ENCODE measurements around the gene LPAR2. TPM values are rescaled to one million over a fixed set of nuclear protein-coding genes. Genes with fewer than 3 reads are reported as not detected.

Gene LPAR2
- total and polyA plus RNA-seq, 4 donors: 5.1 to 42.4 (median 19.5) TPM

- 94 to 96% methylated on average over 21 to 22 of the region's 22 CpGs for WGBS, 2 donors
- no peaks in the 10 kb centered on the region for H3K4me1 ChIP-seq (ENCODE audit: control insufficient read depth in 5 of 5, insufficient read depth in 5 of 5, low read length in 5 of 5)
- no peak overlapping the region for H3K9ac ChIP-seq (ENCODE audit: insufficient read depth in 1 of 2, low read length in 2 of 2)
- no peak overlapping the region for H3K4me3 ChIP-seq
- no peak for DNase-seq
- H3K9me3 ChIP-seq (ENCODE audit: control insufficient read depth in 4 of 4, insufficient read depth in 3 of 4, low read length in 3 of 4): no peaks in the 10 kb centered on the region
- H3K36me3 ChIP-seq (ENCODE audit: control insufficient read depth in 4 of 4, insufficient read depth in 4 of 4, low read length in 4 of 4): peaks cover 32 to 81% (median 41%) of the 10 kb centered on the region in 4 donors
- no peak for TF ChIP-seq CTCF (IDR thresholded peaks at IDR 0.05; ENCODE audit: control extremely low read depth, extremely low read depth)
- H3K27me3 ChIP-seq (ENCODE audit: control insufficient read depth in 3 of 3, insufficient read depth in 3 of 3, low read length in 2 of 3): no peaks in the 10 kb centered on the region
- ATAC-seq (ENCODE audit: insufficient read depth, low FRiP score): no peak
- H3K27ac ChIP-seq (ENCODE audit: low read depth in 1 of 2, low read length in 1 of 2): no peak overlapping the region
Observed at GRCh38 chr19:19649580-19649995, 21.6 kb upstream of the LPAR2 start.

- Histone ChIP-seq H3K9me3 (ENCODE audit: control insufficient read depth in 4 of 4, insufficient read depth in 3 of 4, low read length in 3 of 4) (no peaks in the 10 kb centered on the region), H3K4me1 (ENCODE audit: control insufficient read depth in 5 of 5, insufficient read depth in 5 of 5, low read length in 5 of 5) (peaks cover 0 to under 1% (median 0%) of the 10 kb centered on the region in 5 donors), H3K4me3 (no peak overlapping the region), H3K36me3 (ENCODE audit: control insufficient read depth in 4 of 4, insufficient read depth in 4 of 4, low read length in 4 of 4) (peaks cover 32 to 77% (median 39%) of the 10 kb centered on the region in 4 donors), H3K27ac (ENCODE audit: low read depth in 1 of 2, low read length in 1 of 2) (no peak overlapping the region), H3K9ac (ENCODE audit: insufficient read depth in 1 of 2, low read length in 2 of 2) (no peak overlapping the region), H3K27me3 (ENCODE audit: control insufficient read depth in 3 of 3, insufficient read depth in 3 of 3, low read length in 2 of 3) (no peaks in the 10 kb centered on the region)
- TF ChIP-seq CTCF (IDR thresholded peaks at IDR 0.05; ENCODE audit: control extremely low read depth, extremely low read depth): no peak
- ATAC-seq (ENCODE audit: insufficient read depth, low FRiP score) (no peak), DNase-seq (no peak)
- 90 to 96% methylated on average over 6 of the region's 6 CpGs for WGBS, 2 donors
Observed at GRCh38 chr19:19649155-19649554, 21.1 kb upstream of the LPAR2 start.

- Histone ChIP-seq H3K9ac (ENCODE audit: insufficient read depth in 1 of 2, low read length in 2 of 2) (no peak overlapping the region), H3K36me3 (ENCODE audit: control insufficient read depth in 4 of 4, insufficient read depth in 4 of 4, low read length in 4 of 4) (peaks cover 23 to 58% (median 29%) of the 10 kb centered on the region in 4 donors), H3K9me3 (ENCODE audit: control insufficient read depth in 4 of 4, insufficient read depth in 3 of 4, low read length in 3 of 4) (no peaks in the 10 kb centered on the region), H3K27ac (ENCODE audit: low read depth in 1 of 2, low read length in 1 of 2) (no peak overlapping the region), H3K4me3 (no peak overlapping the region), H3K4me1 (ENCODE audit: control insufficient read depth in 5 of 5, insufficient read depth in 5 of 5, low read length in 5 of 5) (peaks cover 0 to 13% (median 0%) of the 10 kb centered on the region in 5 donors), H3K27me3 (ENCODE audit: control insufficient read depth in 3 of 3, insufficient read depth in 3 of 3, low read length in 2 of 3) (no peaks in the 10 kb centered on the region)
- ATAC-seq (ENCODE audit: insufficient read depth, low FRiP score): no peak
- TF ChIP-seq CTCF (IDR thresholded peaks at IDR 0.05; ENCODE audit: control extremely low read depth, extremely low read depth): no peak
- no peak for DNase-seq
- WGBS, 2 donors: 94 to 96% methylated on average over 29 of the region's 29 CpGs
Observed at GRCh38 chr19:19647037-19647835, 19.2 kb upstream of the LPAR2 start.

Data from lung (tissue), 12 donors.